WTC11 (cell line): ENCODE results near the gene ARPC2. TPM values are rescaled to one million over a fixed set of nuclear protein-coding genes. Genes with fewer than 3 reads are reported as not detected.

Source experiments
- ATAC-seq: fragments of 200-7000 bp; cut with Tn5 transposase; 2 replicates; pipeline ENCODE4 v1.10.0; 2021; ENCODE audit warnings: mild to moderate bottlenecking, moderate library complexity
- CTCF ChIA-PET: fragments of 300-600 bp; sonication (Branson Sonifier 250); formaldehyde crosslinking; loops from one replicate; lab custom pipeline; 2021; ENCODE audit warnings: antibody characterized with exemption; lab: Charles Lee
- POLR2A ChIA-PET: fragments of 350-600 bp; sonication (Branson Sonifier 250); formaldehyde crosslinking; loops from one replicate; lab custom pipeline; 2021; ENCODE audit warnings: antibody characterized with exemption; lab: Charles Lee
- DNase-seq: peaks from one replicate; pipeline ENCODE4 v3.0.0; 2021; ENCODE audit warnings: low spot score
- H3K27ac Mint-ChIP-seq: 2 replicates; pipeline ENCODE4 v1.8.0; 2021; ENCODE audit warnings: mixed read lengths
- H3K27me3 Mint-ChIP-seq: 2 replicates; pipeline ENCODE4 v1.8.0; 2021; ENCODE audit warnings: low read depth, mild to moderate bottlenecking, moderate library complexity, mixed read lengths
- H3K36me3 Mint-ChIP-seq: 2 replicates; pipeline ENCODE4 v1.8.0; 2021; ENCODE audit warnings: mixed read lengths
- H3K4me1 Mint-ChIP-seq: 2 replicates; pipeline ENCODE4 v1.8.0; 2022; ENCODE audit warnings: mixed read lengths
- H3K4me3 Mint-ChIP-seq: 2 replicates; pipeline ENCODE4 v1.8.0; 2021; ENCODE audit warnings: mild to moderate bottlenecking, moderate library complexity, mixed read lengths
- H3K9me3 Mint-ChIP-seq: 2 replicates; pipeline ENCODE4 v1.8.0; 2021; ENCODE audit warnings: mixed read lengths
- GRHL2 ChIP-seq: fragments of 250-450 bp; sonication (Bioruptor Pico); IDR thresholded peaks from 2 replicates; pipeline ENCODE4 v1.8.0; 2022; ENCODE audit warnings: mild to moderate bottlenecking, moderate library complexity; ENCODE audit not compliant: insufficient replicate concordance, severe bottlenecking
- HMGXB4 ChIP-seq: sonication (generic); formaldehyde crosslinking; IDR thresholded peaks from 2 replicates; pipeline ENCODE4 v1.8.1; 2023; ENCODE audit warnings: mild to moderate bottlenecking, moderate library complexity, missing genetic modification reagents
- OVOL2 ChIP-seq: fragments of 250-450 bp; sonication (Bioruptor Pico); IDR thresholded peaks from 2 replicates; pipeline ENCODE4 v1.9.0; 2021; ENCODE audit warnings: mild to moderate bottlenecking, borderline replicate concordance
- SP1 ChIP-seq: sonication (generic); formaldehyde crosslinking; conservative IDR thresholded peaks from 2 replicates; pipeline ENCODE4 v1.8.1; 2022; ENCODE audit warnings: missing genetic modification reagents
- TEAD1 ChIP-seq: sonication (generic); formaldehyde crosslinking; IDR thresholded peaks from 2 replicates; pipeline ENCODE4 v1.8.0; 2022; ENCODE audit warnings: mild to moderate bottlenecking, missing genetic modification reagents
- TEAD4 ChIP-seq: sonication (generic); formaldehyde crosslinking; IDR thresholded peaks from 2 replicates; pipeline ENCODE4 v1.8.0; 2022; ENCODE audit warnings: mild to moderate bottlenecking, missing genetic modification reagents
- ZBTB21 ChIP-seq: sonication (generic); formaldehyde crosslinking; IDR thresholded peaks from 2 replicates; pipeline ENCODE4 v1.8.1; 2023; ENCODE audit warnings: mild to moderate bottlenecking, missing genetic modification reagents, borderline replicate concordance
- ZNF219 ChIP-seq: sonication (generic); formaldehyde crosslinking; IDR thresholded peaks from 2 replicates; pipeline ENCODE4 v1.8.0; 2023; ENCODE audit warnings: missing genetic modification reagents, mild to moderate bottlenecking, borderline replicate concordance
- ZNF317 ChIP-seq: sonication (generic); formaldehyde crosslinking; IDR thresholded peaks from 2 replicates; pipeline ENCODE4 v1.8.1; 2023; ENCODE audit warnings: low read depth, mild to moderate bottlenecking, moderate library complexity, missing genetic modification reagents, borderline replicate concordance
- total RNA-seq: library from RNA; stranded (reverse); gene quantifications from 3 replicates; pipeline ENCODE4 v1.2.3, GENCODE V29; 2021
- TF ChIP-seq, protein P1 (sequence below): fragments of 250-450 bp; sonication (Bioruptor Pico); IDR thresholded peaks from 2 replicates; pipeline ENCODE4 v1.9.0; 2021; ENCODE audit warnings: mild to moderate bottlenecking, borderline replicate concordance
- TF ChIP-seq, protein P2 (sequence below): fragments of 250-450 bp; sonication (Bioruptor Pico); IDR thresholded peaks from 2 replicates; pipeline ENCODE4 v1.9.0; 2021; ENCODE audit warnings: mild to moderate bottlenecking
- TF ChIP-seq, protein P3 (sequence below): sonication (generic); formaldehyde crosslinking; conservative IDR thresholded peaks from 2 replicates; pipeline ENCODE4 v1.8.1; 2022; ENCODE audit warnings: mild to moderate bottlenecking, missing genetic modification reagents

ARPC2 gene
- total RNA-seq, 1 experiment from 2014 or later, result 184 TPM

DNA sequence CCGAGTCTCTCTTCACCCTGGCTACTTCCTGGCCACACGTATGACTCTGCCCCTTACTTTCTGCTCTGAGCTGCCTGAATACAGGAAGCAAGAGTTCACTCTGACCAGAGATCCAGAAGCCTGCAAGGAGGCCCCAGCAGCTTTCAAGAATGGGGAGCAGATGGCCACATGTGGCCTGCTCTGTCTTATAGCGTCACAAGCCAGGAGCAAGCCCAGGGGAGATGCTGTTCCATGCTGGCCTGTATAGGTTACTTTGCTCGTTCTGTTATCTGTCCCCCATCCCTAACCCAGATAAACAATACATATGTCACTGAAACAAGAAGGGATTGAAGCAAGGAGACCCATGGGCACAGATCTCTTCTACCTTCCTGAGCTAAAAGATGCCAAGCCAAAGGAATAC, 57.6 kb downstream of the ARPC2 start:
- DNase-seq (no peak), ATAC-seq (no peak)
- POLR2A ChIA-PET, result interaction anchor here (0.8 kb wide), 1 partner anchor 12 kb away, joined by 3 read pairs; no protein-coding TSS in a partner anchor
- no peak overlapping the region for H3K4me3 Mint-ChIP-seq
- H3K27ac Mint-ChIP-seq, result no peak overlapping the region
- peaks cover 23% of the 10 kb centered on the region for H3K36me3 Mint-ChIP-seq
- no peaks in the 10 kb centered on the region for H3K9me3 Mint-ChIP-seq
- TF ChIP-seq, protein P1, sequence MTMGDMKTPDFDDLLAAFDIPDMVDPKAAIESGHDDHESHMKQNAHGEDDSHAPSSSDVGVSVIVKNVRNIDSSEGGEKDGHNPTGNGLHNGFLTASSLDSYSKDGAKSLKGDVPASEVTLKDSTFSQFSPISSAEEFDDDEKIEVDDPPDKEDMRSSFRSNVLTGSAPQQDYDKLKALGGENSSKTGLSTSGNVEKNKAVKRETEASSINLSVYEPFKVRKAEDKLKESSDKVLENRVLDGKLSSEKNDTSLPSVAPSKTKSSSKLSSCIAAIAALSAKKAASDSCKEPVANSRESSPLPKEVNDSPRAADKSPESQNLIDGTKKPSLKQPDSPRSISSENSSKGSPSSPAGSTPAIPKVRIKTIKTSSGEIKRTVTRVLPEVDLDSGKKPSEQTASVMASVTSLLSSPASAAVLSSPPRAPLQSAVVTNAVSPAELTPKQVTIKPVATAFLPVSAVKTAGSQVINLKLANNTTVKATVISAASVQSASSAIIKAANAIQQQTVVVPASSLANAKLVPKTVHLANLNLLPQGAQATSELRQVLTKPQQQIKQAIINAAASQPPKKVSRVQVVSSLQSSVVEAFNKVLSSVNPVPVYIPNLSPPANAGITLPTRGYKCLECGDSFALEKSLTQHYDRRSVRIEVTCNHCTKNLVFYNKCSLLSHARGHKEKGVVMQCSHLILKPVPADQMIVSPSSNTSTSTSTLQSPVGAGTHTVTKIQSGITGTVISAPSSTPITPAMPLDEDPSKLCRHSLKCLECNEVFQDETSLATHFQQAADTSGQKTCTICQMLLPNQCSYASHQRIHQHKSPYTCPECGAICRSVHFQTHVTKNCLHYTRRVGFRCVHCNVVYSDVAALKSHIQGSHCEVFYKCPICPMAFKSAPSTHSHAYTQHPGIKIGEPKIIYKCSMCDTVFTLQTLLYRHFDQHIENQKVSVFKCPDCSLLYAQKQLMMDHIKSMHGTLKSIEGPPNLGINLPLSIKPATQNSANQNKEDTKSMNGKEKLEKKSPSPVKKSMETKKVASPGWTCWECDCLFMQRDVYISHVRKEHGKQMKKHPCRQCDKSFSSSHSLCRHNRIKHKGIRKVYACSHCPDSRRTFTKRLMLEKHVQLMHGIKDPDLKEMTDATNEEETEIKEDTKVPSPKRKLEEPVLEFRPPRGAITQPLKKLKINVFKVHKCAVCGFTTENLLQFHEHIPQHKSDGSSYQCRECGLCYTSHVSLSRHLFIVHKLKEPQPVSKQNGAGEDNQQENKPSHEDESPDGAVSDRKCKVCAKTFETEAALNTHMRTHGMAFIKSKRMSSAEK (CRISPR knock-in tag), result no peak
- TF ChIP-seq GRHL2 (CRISPR knock-in tag) (no peak), TEAD4 (CRISPR knock-in tag) (no peak), TEAD1 (no peak)
- TF ChIP-seq, protein P2, sequence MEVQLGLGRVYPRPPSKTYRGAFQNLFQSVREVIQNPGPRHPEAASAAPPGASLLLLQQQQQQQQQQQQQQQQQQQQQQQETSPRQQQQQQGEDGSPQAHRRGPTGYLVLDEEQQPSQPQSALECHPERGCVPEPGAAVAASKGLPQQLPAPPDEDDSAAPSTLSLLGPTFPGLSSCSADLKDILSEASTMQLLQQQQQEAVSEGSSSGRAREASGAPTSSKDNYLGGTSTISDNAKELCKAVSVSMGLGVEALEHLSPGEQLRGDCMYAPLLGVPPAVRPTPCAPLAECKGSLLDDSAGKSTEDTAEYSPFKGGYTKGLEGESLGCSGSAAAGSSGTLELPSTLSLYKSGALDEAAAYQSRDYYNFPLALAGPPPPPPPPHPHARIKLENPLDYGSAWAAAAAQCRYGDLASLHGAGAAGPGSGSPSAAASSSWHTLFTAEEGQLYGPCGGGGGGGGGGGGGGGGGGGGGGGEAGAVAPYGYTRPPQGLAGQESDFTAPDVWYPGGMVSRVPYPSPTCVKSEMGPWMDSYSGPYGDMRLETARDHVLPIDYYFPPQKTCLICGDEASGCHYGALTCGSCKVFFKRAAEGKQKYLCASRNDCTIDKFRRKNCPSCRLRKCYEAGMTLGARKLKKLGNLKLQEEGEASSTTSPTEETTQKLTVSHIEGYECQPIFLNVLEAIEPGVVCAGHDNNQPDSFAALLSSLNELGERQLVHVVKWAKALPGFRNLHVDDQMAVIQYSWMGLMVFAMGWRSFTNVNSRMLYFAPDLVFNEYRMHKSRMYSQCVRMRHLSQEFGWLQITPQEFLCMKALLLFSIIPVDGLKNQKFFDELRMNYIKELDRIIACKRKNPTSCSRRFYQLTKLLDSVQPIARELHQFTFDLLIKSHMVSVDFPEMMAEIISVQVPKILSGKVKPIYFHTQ (CRISPR knock-in tag), result no peak
- TF ChIP-seq, all 79 proteins: peak for 0
- H3K4me1 Mint-ChIP-seq, result peaks cover 14% of the 10 kb centered on the region
- no peaks in the 10 kb centered on the region for H3K27me3 Mint-ChIP-seq
- CTCF ChIA-PET, result interaction anchor here (1.1 to 1.2 kb wide), 3 partner anchors 17 to 44 kb away, joined by 3 to 5 read pairs (median 5); partner anchors contain the start of gene TMBIM1

- CTCF ChIA-PET, result interaction anchor here (1.0 to 1.2 kb wide), 6 partner anchors 16 to 45 kb away, joined by 3 to 5 read pairs (median 4); partner anchors contain the start of gene TMBIM1
- Mint-ChIP-seq H3K27ac (no peak overlapping the region), H3K27me3 (no peaks in the 10 kb centered on the region), H3K4me3 (no peak overlapping the region), H3K9me3 (no peaks in the 10 kb centered on the region), H3K36me3 (peaks cover 23% of the 10 kb centered on the region), H3K4me1 (peaks cover 14% of the 10 kb centered on the region)
- TF ChIP-seq ZBTB21 (CRISPR knock-in tag), result no peak
- TF ChIP-seq, protein P3, sequence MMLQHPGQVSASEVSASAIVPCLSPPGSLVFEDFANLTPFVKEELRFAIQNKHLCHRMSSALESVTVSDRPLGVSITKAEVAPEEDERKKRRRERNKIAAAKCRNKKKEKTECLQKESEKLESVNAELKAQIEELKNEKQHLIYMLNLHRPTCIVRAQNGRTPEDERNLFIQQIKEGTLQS, result no peak
- TF ChIP-seq HMGXB4 (CRISPR knock-in tag), result no peak
- TF ChIP-seq GRHL2 (CRISPR knock-in tag), result no peak
- TF ChIP-seq OVOL2 (CRISPR knock-in tag), result no peak
- no peak for TF ChIP-seq SP1 (CRISPR knock-in tag)
- no peak for TF ChIP-seq ZNF317 (CRISPR knock-in tag)
- no peak for TF ChIP-seq ZNF219 (CRISPR knock-in tag)
- DNase-seq, result no peak
- no peak for ATAC-seq
- POLR2A ChIA-PET, result interaction anchor here (0.8 kb wide), 1 partner anchor 11 kb away, joined by 3 read pairs; no protein-coding TSS in a partner anchor
Measured at GRCh38 chr2:218275371-218276072, 58.5 kb downstream of the ARPC2 start.
